GM12878 (cell line): Measurements from ENCODE around the gene JCHAIN. TPM values are rescaled to one million over a fixed set of nuclear protein-coding genes. Genes with fewer than 3 reads are reported as not detected.
"Not testable (repeated sequence)": the region's sequence is repeated elsewhere in the genome, so short reads cannot be mapped to it uniquely, and the experiment has no call there.

Experiments used
- ATAC-seq: fragments of 200-7000 bp; cut with Tn5 transposase; 3 replicates; pipeline ENCODE4 v1.9.1; 2020; ENCODE audit warnings: mild to moderate bottlenecking, moderate library complexity
- BruUV-seq: library from RNA; stranded (reverse); fragments of 400-500 nt; replicated peaks from 2 replicates; lab custom pipeline; 2021; lab: Mats Ljungman, UMichigan
- CTCF ChIA-PET: fragments of 300-600 bp; sonication (Branson Sonifier 250); formaldehyde crosslinking; extraction: SDS; loops from one replicate; lab custom pipeline; 2021; ENCODE audit warnings: inconsistent platforms; lab: Yijun Ruan, JAX
- POLR2A ChIA-PET: fragments of 350-600 bp; formaldehyde crosslinking; extraction: SDS; loops from one replicate; lab custom pipeline; 2021; ENCODE audit warnings: inconsistent platforms; lab: Charles Lee
- RAD21 ChIA-PET: fragments of 300-600 bp; sonication (Branson Sonifier 250); formaldehyde crosslinking; loops from one replicate; lab custom pipeline; 2023; ENCODE audit warnings: antibody characterized with exemption; ENCODE audit not compliant: unreplicated experiment; lab: Charles Lee
- SMC1A ChIA-PET: fragments of 300-600 bp; sonication (Branson Sonifier 250); formaldehyde crosslinking; loops from one replicate; lab custom pipeline; 2023; ENCODE audit not compliant: unreplicated experiment, uncharacterized antibody; lab: Charles Lee
- DNase-seq: peaks from one replicate; pipeline ENCODE4 v3.0.0-alpha.2; 2011; ENCODE audit warnings: low read depth, low spot score
- FAIRE-seq: peaks from 3 replicates; lab custom pipeline; 2011; peaks lifted over from hg19 to GRCh38; lab: Jason Lieb, UNC
- H2AFZ ChIP-seq: 2 replicates; pipeline ENCODE4 v1.6.0; 2011; ENCODE audit warnings: low read depth, low read length, control low read depth; ENCODE audit not compliant: control insufficient read depth
- H3K27ac ChIP-seq: 2 replicates; pipeline ENCODE4 v1.5.1; 2011; ENCODE audit warnings: control low read depth; ENCODE audit not compliant: control insufficient read depth, insufficient read depth
- H3K27me3 ChIP-seq, 2 experiments: replicated peaks in 1 of 2; 2 replicates each; pipeline versions ENCODE4 v1.6.0 to v1.6.1; 2011; ENCODE audit warnings: low read length in 1 of 2; ENCODE audit not compliant: control insufficient read depth in 2 of 2, insufficient read depth in 2 of 2
- H3K36me3 ChIP-seq, 2 experiments: 2 replicates each; pipeline ENCODE4 v1.5.1; 2011; ENCODE audit warnings: low read length in 1 of 2; ENCODE audit not compliant: control insufficient read depth in 2 of 2, insufficient read depth in 2 of 2
- H3K4me1 ChIP-seq: 2 replicates; pipeline ENCODE4 v1.6.1; 2011; ENCODE audit warnings: mild to moderate bottlenecking, low read length, moderate library complexity, mixed read lengths; ENCODE audit not compliant: control insufficient read depth, insufficient read depth
- H3K4me2 ChIP-seq: 2 replicates; pipeline ENCODE4 v1.6.0; 2011; ENCODE audit warnings: control low read depth; ENCODE audit not compliant: control insufficient read depth, insufficient read depth
- H3K4me3 ChIP-seq: fragments of 200-600 bp; sonication (generic); 2 replicates; pipeline ENCODE4 v1.5.1; 2016
- H3K79me2 ChIP-seq: 2 replicates; pipeline ENCODE4 v1.6.0; 2011; ENCODE audit warnings: low read length; ENCODE audit not compliant: control insufficient read depth, insufficient read depth
- H3K9ac ChIP-seq: 2 replicates; pipeline ENCODE4 v1.8.0; 2011; ENCODE audit warnings: low read length, control low read depth, mixed read lengths; ENCODE audit not compliant: control insufficient read depth, insufficient read depth
- H3K9me3 ChIP-seq: replicated peaks from 3 replicates; pipeline ENCODE4 v1.5.1; 2011; ENCODE audit warnings: mild to moderate bottlenecking, low read length; ENCODE audit not compliant: control insufficient read depth, insufficient read depth
- H4K20me1 ChIP-seq: 2 replicates; pipeline ENCODE4 v1.6.0; 2011; ENCODE audit not compliant: control insufficient read depth, insufficient read depth
- WGBS: methylation state at CpG from one replicate; pipeline ENCODE4 v1.1.6; 2016; ENCODE audit warnings: low lambda C conversion rate; ENCODE audit not compliant: insufficient replicate concordance, insufficient coverage; ENCODE audit errors: missing lambda C conversion rate; 5-methylcytosine and 5-hydroxymethylcytosine counted together
- in situ Hi-C: fragments of 300-500 bp; cut with MboI; formaldehyde crosslinking; loops from 9 replicates; pipeline ENCODE4 v1.14.3; 2018; ENCODE audit warnings: mixed read lengths
- intact Hi-C: fragments of 100-400 bp; cut with micrococcal nuclease; formaldehyde crosslinking; loops from one replicate; pipeline ENCODE4 v1.14.2; 2022; ENCODE audit not compliant: unreplicated experiment
- polyA plus RNA-seq, 11 experiments: library from polyadenylated mRNA; depleted of rRNA in 4 of 11; unstranded in 6 of 11; stranded (reverse) in 5 of 11; fragments of >200 nt; fragmentation: Nextera tagmentation in 4 of 11; fragmentation: Illumina TruSeq in 1 of 11; extraction: Ambion mirVana in 4 of 11; extraction: Trizol in 1 of 11; gene quantifications; 1 replicate in 1 of 11; 2 replicates in 10 of 11; pipeline versions ENCODE4 v1.2.1 to v1.2.3, GENCODE V29; 2011 to 2016; ENCODE audit warnings: inconsistent platforms in 2 of 11, missing spikeins in 2 of 11, low read depth in 1 of 11
- total RNA-seq, 4 experiments: library from RNA; depleted of rRNA in 3 of 4; stranded (reverse); fragments of >200 nt in 3 of 4; fragmentation: Illumina TruSeq in 1 of 4; extraction: Trizol in 1 of 4; gene quantifications; 2 replicates each; pipeline versions ENCODE4 v1.2.1 to v1.2.3, GENCODE V29; 2013 to 2021

Gene JCHAIN
- total and polyA plus RNA-seq, 10 of the 15 experiments (the other 5 are each of a cell fraction or from before 2014, with no cell fraction given): 188 to 1,045 (median 486) TPM

DNA sequence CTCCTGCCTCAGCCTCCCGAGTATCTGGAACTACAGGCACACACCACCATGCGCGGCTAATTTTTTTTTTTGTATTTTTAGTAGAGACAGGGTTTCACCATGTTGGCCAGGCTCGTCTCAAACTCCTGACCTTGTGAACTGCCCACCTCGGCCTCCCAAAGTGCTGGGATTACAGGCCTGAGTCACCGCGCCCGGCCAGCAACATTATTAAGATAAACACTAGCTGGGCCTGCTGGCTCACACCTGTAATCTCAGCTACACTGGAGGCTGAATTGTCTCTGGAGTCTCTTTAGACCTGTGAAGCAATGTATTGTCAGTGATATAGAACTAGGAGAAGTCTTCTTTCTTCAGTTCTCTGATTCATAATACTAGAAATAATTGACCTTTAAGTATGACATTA, 32.1 kb upstream of the JCHAIN start:
- H3K4me2 ChIP-seq, intact Hi-C loops, H2AFZ ChIP-seq, H3K36me3 ChIP-seq, RAD21 ChIA-PET, H3K27ac ChIP-seq, BruUV-seq, H3K4me1 ChIP-seq, H3K27me3 ChIP-seq, H3K79me2 ChIP-seq, ATAC-seq, H3K9me3 ChIP-seq, H3K4me3 ChIP-seq, DNase-seq, H3K9ac ChIP-seq, POLR2A ChIA-PET, H4K20me1 ChIP-seq, FAIRE-seq: not testable (repeated sequence)
- in situ Hi-C loops: loop anchor here (25.0 kb wide), 1 partner anchor 1636 kb away; no protein-coding TSS in a partner anchor
- 94% methylated on average over 8 of the region's 8 CpGs for WGBS
- ChIA-PET CTCF (interaction anchor here (0.6 kb wide), 2 partner anchors 9 to 259 kb away, joined by 3 read pairs; no protein-coding TSS in a partner anchor), SMC1A (interaction anchor here (1.0 to 1.9 kb wide), 3 partner anchors 9 to 311 kb away, joined by 3 to 6 read pairs (median 5); no protein-coding TSS in a partner anchor)

DNA sequence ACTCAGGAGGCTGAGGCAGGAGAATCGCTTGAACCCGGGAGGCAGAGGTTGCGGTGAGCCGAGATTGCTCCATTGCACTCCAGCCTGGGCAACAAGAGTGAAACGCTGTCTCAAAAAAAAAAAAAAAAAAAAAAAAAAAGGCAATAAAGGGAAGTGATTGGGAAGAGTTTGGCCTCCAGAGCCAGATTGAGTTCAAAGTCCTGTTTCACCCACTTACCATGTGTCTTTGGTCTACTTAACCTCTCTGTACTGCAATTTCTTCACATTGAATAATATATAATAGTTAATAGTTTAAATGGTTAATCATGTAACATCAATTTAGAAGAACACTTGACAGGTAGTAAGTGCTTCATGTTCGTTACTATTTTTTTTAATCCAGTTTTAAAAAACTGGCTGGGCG, 28.3 kb upstream of the JCHAIN start:
- H3K9me3 ChIP-seq, DNase-seq, intact Hi-C loops, H3K9ac ChIP-seq, ATAC-seq, H3K27ac ChIP-seq, H3K27me3 ChIP-seq, H3K4me1 ChIP-seq, H3K4me3 ChIP-seq, H2AFZ ChIP-seq, H3K4me2 ChIP-seq, FAIRE-seq, BruUV-seq, H3K36me3 ChIP-seq, H4K20me1 ChIP-seq: not testable (repeated sequence)
- CTCF ChIA-PET: interaction anchor here (0.6 to 2.0 kb wide), 3 partner anchors 42 to 316 kb away, joined by 4 to 9 read pairs (median 5); no protein-coding TSS in a partner anchor
- H3K79me2 ChIP-seq: peaks cover 19% of the 10 kb centered on the region
- SMC1A ChIA-PET: interaction anchor here (0.9 to 7.7 kb wide), 3 partner anchors 9 to 57 kb away, joined by 3 to 84 read pairs (median 5); no protein-coding TSS in a partner anchor
- 98% methylated on average over 6 of the region's 7 CpGs for WGBS
- RAD21 ChIA-PET: interaction anchor here (0.6 to 0.9 kb wide), 3 partner anchors 11 to 490 kb away, joined by 3 read pairs; no protein-coding TSS in a partner anchor
- in situ Hi-C loops: loop anchor here (25.0 kb wide), 1 partner anchor 1632 kb away; no protein-coding TSS in a partner anchor
- POLR2A ChIA-PET: interaction anchor here (0.6 to 1.1 kb wide), 5 partner anchors 9 to 1200 kb away, joined by 3 to 14 read pairs (median 4); no protein-coding TSS in a partner anchor
